H1 (cell line): Measurements from ENCODE around the gene LANCL1. TPM values are rescaled to one million over a fixed set of nuclear protein-coding genes. Genes with fewer than 3 reads are reported as not detected.

Source experiments
- NRF1 ChIP-seq: IDR thresholded peaks from 2 replicates; pipeline ENCODE4 v1.6.1; 2011; ENCODE audit warnings: mild to moderate bottlenecking, low read depth, low read length, improper control_type of control experiment
- polyA plus RNA-seq, 7 experiments: library from polyadenylated mRNA; depleted of rRNA in 3 of 7; stranded (reverse) in 5 of 7; unstranded in 2 of 7; fragments of >200 nt in 5 of 7; fragments of 200-250 nt in 2 of 7; gene quantifications; 1 replicate in 5 of 7; 2 replicates in 1 of 7; 4 replicates in 1 of 7; pipeline versions ENCODE4 v1.2.1 to v1.2.3, GENCODE V29; 2011 to 2013; ENCODE audit warnings: missing spikeins in 2 of 7, mixed read lengths in 2 of 7
- total RNA-seq: library from RNA; stranded (reverse); fragmentation: NEBNext Ultra II Directional; extraction: Animal tissue kit (Norgen Biotek cat#: 25700); gene quantifications from 2 replicates; pipeline ENCODE4 v1.2.1, GENCODE V29; 2021

LANCL1 gene
- total and polyA plus RNA-seq, 2 of the 8 experiments (the other 6 are each of a cell fraction or from before 2014, with no cell fraction given), result 26.2 to 48.7 TPM

DNA sequence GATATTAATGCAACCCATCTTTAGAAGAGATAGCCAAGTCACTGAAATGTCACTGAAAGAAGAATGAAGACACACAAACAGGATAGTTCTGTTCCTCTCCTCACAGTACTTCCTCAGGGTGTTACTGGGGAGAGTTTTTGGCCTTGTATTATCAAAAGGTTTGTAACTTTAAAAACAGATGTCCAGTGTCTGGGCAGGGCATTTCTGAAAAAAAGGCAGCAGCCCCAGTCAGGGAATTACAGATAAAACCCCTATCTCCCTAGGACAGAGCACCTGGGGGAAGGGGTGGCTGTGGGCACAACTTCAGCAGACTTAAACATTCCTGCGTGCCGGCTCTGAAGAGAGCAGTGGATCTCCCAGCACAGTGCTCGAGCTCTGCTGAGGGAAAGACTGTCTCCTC is 30.8 kb downstream of the LANCL1 start (continued):
- TF ChIP-seq NRF1, result no peak
